Subcutaneous adipose tissue (tissue), 4 donors: Measurements from ENCODE around the gene SIL1. TPM values are rescaled to one million over a fixed set of nuclear protein-coding genes. Genes with fewer than 3 reads are reported as not detected.

Experiments
- CTCF ChIP-seq: fragments of 450-650 bp; IDR thresholded peaks from one replicate; pipeline ENCODE4 v1.5.1; 2016; ENCODE audit warnings: low read depth, mild to moderate bottlenecking, control low read depth, antibody characterized with exemption, moderate library complexity
- total RNA-seq, 4 donors: library from RNA; depleted of rRNA; stranded (reverse); fragments of >200 nt; gene quantifications; one replicate each; pipeline ENCODE4 v1.1.0, GENCODE V29; 2016

The SIL1 gene
- total RNA-seq, 4 donors from 2014 or later = 29.7 to 52.9 (median 44.8) TPM

GRCh38 chr5:138962614-138963370 is 235.4 kb downstream of the SIL1 start:
- no peak for TF ChIP-seq CTCF

GRCh38 chr5:138961729-138962128 is 236.4 kb downstream of the SIL1 start:
- TF ChIP-seq CTCF = no peak

- TF ChIP-seq CTCF = no peak
Measured at GRCh38 chr5:138961221-138961620, 236.9 kb downstream of the SIL1 start.

GRCh38 chr5:138960145-138960692 is 237.9 kb downstream of the SIL1 start:
- TF ChIP-seq CTCF = no peak

- TF ChIP-seq CTCF = no peak
Measured at GRCh38 chr5:138956801-138957200, 241.4 kb downstream of the SIL1 start.

GRCh38 chr5:138955671-138956295 is 242.4 kb downstream of the SIL1 start:
- no peak for TF ChIP-seq CTCF

- TF ChIP-seq CTCF = no peak
Measured at GRCh38 chr5:138955013-138955660, 243.0 kb downstream of the SIL1 start.
